NCI-H1417 treated with DMSO at 0.1 percent for 48 hours (cell line): ENCODE results near the gene BBX.
"Not testable (repeated sequence)": the region's sequence is repeated elsewhere in the genome, so short reads cannot be mapped to it uniquely, and the experiment has no call there.

ENCODE experiments used
- DNase-seq: peaks from one replicate; lab custom pipeline; 2025; lab: John Stamatoyannopoulos, UW

The BBX gene

GRCh38 chr3:107685383-107685782 is 162.6 kb downstream of the BBX start:
- DNase-seq: no peak

GRCh38 chr3:107687056-107687581 is 164.4 kb downstream of the BBX start:
- no peak for DNase-seq

- no peak for DNase-seq
Measured at GRCh38 chr3:107689355-107689754, 166.6 kb downstream of the BBX start.

- DNase-seq: peak; percentile 35
Measured at GRCh38 chr3:107690522-107691138, 167.9 kb downstream of the BBX start.

- DNase-seq: not testable (repeated sequence)
Measured at GRCh38 chr3:107691984-107692383, 169.2 kb downstream of the BBX start.

- not testable (repeated sequence) for DNase-seq
Measured at GRCh38 chr3:107697348-107697747, 174.6 kb downstream of the BBX start.

GRCh38 chr3:107697855-107698254 is 175.1 kb downstream of the BBX start:
- not testable (repeated sequence) for DNase-seq

- no peak for DNase-seq
Measured at GRCh38 chr3:107699682-107700081, 176.9 kb downstream of the BBX start.

GRCh38 chr3:107701299-107701698 is 178.5 kb downstream of the BBX start:
- no peak for DNase-seq

- DNase-seq: no peak
Measured at GRCh38 chr3:107704477-107704876, 181.7 kb downstream of the BBX start.

- DNase-seq: no peak
Measured at GRCh38 chr3:107705046-107705445, 182.3 kb downstream of the BBX start.

GRCh38 chr3:107710851-107711250 is 188.1 kb downstream of the BBX start:
- DNase-seq: no peak

GRCh38 chr3:107716734-107717133 is 194.0 kb downstream of the BBX start:
- no peak for DNase-seq

GRCh38 chr3:107718547-107718946 is 195.8 kb downstream of the BBX start:
- no peak for DNase-seq

- DNase-seq: no peak
Measured at GRCh38 chr3:107727102-107727501, 204.3 kb downstream of the BBX start.

- no peak for DNase-seq
Measured at GRCh38 chr3:107729686-107730085, 206.9 kb downstream of the BBX start.

- no peak for DNase-seq
Measured at GRCh38 chr3:107734317-107734716, 211.6 kb downstream of the BBX start.

GRCh38 chr3:107737914-107738313 is 215.2 kb downstream of the BBX start:
- DNase-seq: no peak

- no peak for DNase-seq
Measured at GRCh38 chr3:107738486-107739183, 215.9 kb downstream of the BBX start.

GRCh38 chr3:107739227-107739626 is 216.5 kb downstream of the BBX start:
- no peak for DNase-seq

- DNase-seq: no peak
Measured at GRCh38 chr3:107740992-107741896, 218.5 kb downstream of the BBX start.

GRCh38 chr3:107745354-107745753 is 222.6 kb downstream of the BBX start:
- DNase-seq: no peak
